ENCODE data around the gene OAT.

DNA sequence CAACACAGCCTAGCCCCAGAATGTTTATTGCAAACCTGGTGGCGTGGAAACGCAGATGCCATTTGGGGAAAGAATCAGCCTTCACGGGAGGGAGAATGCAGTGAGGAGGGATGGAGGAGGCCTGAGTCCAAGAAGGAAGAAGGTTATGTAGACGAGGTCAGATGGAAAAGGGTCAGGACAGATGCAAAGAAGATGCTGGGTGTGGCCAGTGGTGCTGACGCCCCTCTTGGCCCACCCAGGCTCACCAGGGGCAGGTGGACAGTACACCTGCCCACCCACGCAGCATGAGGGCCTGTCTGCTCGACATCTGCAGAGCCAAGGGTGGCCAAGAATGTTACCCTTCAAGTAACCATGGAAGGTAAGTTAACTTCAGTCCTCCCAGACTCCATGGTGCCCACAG is 40.5 kb downstream of the OAT start:
- TF ChIP-seq, protein P1, sequence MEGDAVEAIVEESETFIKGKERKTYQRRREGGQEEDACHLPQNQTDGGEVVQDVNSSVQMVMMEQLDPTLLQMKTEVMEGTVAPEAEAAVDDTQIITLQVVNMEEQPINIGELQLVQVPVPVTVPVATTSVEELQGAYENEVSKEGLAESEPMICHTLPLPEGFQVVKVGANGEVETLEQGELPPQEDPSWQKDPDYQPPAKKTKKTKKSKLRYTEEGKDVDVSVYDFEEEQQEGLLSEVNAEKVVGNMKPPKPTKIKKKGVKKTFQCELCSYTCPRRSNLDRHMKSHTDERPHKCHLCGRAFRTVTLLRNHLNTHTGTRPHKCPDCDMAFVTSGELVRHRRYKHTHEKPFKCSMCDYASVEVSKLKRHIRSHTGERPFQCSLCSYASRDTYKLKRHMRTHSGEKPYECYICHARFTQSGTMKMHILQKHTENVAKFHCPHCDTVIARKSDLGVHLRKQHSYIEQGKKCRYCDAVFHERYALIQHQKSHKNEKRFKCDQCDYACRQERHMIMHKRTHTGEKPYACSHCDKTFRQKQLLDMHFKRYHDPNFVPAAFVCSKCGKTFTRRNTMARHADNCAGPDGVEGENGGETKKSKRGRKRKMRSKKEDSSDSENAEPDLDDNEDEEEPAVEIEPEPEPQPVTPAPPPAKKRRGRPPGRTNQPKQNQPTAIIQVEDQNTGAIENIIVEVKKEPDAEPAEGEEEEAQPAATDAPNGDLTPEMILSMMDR (IDR thresholded peaks at IDR 0.05): no peak
- TF ChIP-seq POLR2A (IDR thresholded peaks at IDR 0.05): no peak
